SK-N-MC (cell line): Measurements from ENCODE around the gene DGCR2.
"Not testable (repeated sequence)": the region's sequence is repeated elsewhere in the genome, so short reads cannot be mapped to it uniquely, and the experiment has no call there.

Source experiments
- DNase-seq: peaks from one replicate; pipeline ENCODE4 v3.0.0-alpha.2; 2011; ENCODE audit warnings: low read depth, low spot score
- H3K27ac ChIP-seq: fragments of 200-600 bp; sonication (generic); 2 replicates; pipeline ENCODE4 v1.5.1; 2016; ENCODE audit warnings: mixed run types
- H3K36me3 ChIP-seq: fragments of 200-600 bp; sonication (generic); 2 replicates; pipeline ENCODE4 v1.6.1; 2017; ENCODE audit warnings: antibody characterized with exemption, low read length, mixed read lengths; ENCODE audit not compliant: insufficient read depth
- H3K4me3 ChIP-seq: fragments of 200-600 bp; sonication (generic); 2 replicates; pipeline ENCODE4 v1.5.1; 2016
- H3K9ac ChIP-seq: fragments of 200-600 bp; sonication (generic); 2 replicates; pipeline ENCODE4 v1.8.0; 2017; ENCODE audit warnings: mixed run types, mixed read lengths; ENCODE audit not compliant: insufficient read length
- H3K9me3 ChIP-seq: fragments of 200-600 bp; sonication (generic); 2 replicates; pipeline ENCODE4 v1.6.1; 2017; ENCODE audit warnings: low read depth, mild to moderate bottlenecking, antibody characterized with exemption, low read length, moderate library complexity, mixed read lengths
- EZH2 ChIP-seq: fragments of 200-600 bp; sonication (generic); IDR thresholded peaks from one replicate; pipeline ENCODE4 v1.6.1; 2017; ENCODE audit warnings: antibody characterized with exemption
- FOXP2 ChIP-seq: optimal IDR thresholded peaks from 2 replicates; pipeline ENCODE3; 2011; ENCODE audit warnings: mild to moderate bottlenecking, moderate library complexity; ENCODE audit not compliant: insufficient read depth; ENCODE audit errors: extremely low read length, control extremely low read depth
- POLR2AphosphoS5 ChIP-seq: IDR thresholded peaks from 2 replicates; pipeline ENCODE4 v1.6.1; 2012; ENCODE audit warnings: mild to moderate bottlenecking, low read depth, low read length, borderline replicate concordance

Gene DGCR2

GRCh38 chr22:19086896-19087295, 35.3 kb downstream of the DGCR2 start:
- Histone ChIP-seq H3K9ac (no peak overlapping the region), H3K27ac (no peak overlapping the region), H3K36me3 (no peaks in the 10 kb centered on the region; the same call in 1 of the 2 replicates), H3K4me3 (no peak overlapping the region), H3K9me3 (no peaks in the 10 kb centered on the region)
- DNase-seq: no peak
- TF ChIP-seq FOXP2 (no peak), POLR2AphosphoS5 (no peak), EZH2 (no peak)

GRCh38 chr22:19086417-19086816, 35.8 kb downstream of the DGCR2 start:
- Histone ChIP-seq H3K36me3 (no peaks in the 10 kb centered on the region; the same call in 1 of the 2 replicates), H3K9me3 (no peaks in the 10 kb centered on the region), H3K27ac (no peak overlapping the region), H3K4me3 (no peak overlapping the region), H3K9ac (no peak overlapping the region)
- no peak for TF ChIP-seq EZH2
- TF ChIP-seq POLR2AphosphoS5: no peak
- no peak for TF ChIP-seq FOXP2
- DNase-seq: no peak

- H3K36me3 ChIP-seq: no peaks in the 10 kb centered on the region; the same call in 1 of the 2 replicates
These were observed 36.9 kb downstream of the DGCR2 start for GRCh38 chr22:19085233-19085718.

GRCh38 chr22:19084586-19084985, 37.6 kb downstream of the DGCR2 start:
- H3K9ac ChIP-seq, H3K9me3 ChIP-seq, H3K27ac ChIP-seq, DNase-seq, H3K4me3 ChIP-seq, H3K36me3 ChIP-seq: not testable (repeated sequence)

More at GRCh38 chr22:19085233-19085718, 36.9 kb downstream of the DGCR2 start:
- no peak overlapping the region for H3K27ac ChIP-seq
- no peak overlapping the region for H3K4me3 ChIP-seq
- H3K9ac ChIP-seq: no peak overlapping the region
- TF ChIP-seq EZH2 (no peak), POLR2AphosphoS5 (no peak), FOXP2 (no peak)
- no peaks in the 10 kb centered on the region for H3K9me3 ChIP-seq
- DNase-seq: no peak

GRCh38 chr22:19084126-19084525, 38.1 kb downstream of the DGCR2 start:
- not testable (repeated sequence) for H3K9me3 ChIP-seq, H3K36me3 ChIP-seq, H3K9ac ChIP-seq, H3K27ac ChIP-seq, H3K4me3 ChIP-seq, DNase-seq

GRCh38 chr22:19082793-19083192, 39.4 kb downstream of the DGCR2 start:
- TF ChIP-seq POLR2AphosphoS5: no peak
- no peak for TF ChIP-seq FOXP2
- no peak for TF ChIP-seq EZH2
- Histone ChIP-seq H3K36me3 (no peaks in the 10 kb centered on the region; the same call in 1 of the 2 replicates), H3K4me3 (no peak overlapping the region), H3K27ac (no peak overlapping the region), H3K9ac (no peak overlapping the region), H3K9me3 (no peaks in the 10 kb centered on the region)
- no peak for DNase-seq

- TF ChIP-seq EZH2: no peak
- TF ChIP-seq FOXP2: no peak
- TF ChIP-seq POLR2AphosphoS5: no peak
- Histone ChIP-seq H3K9ac (no peak overlapping the region), H3K36me3 (no peaks in the 10 kb centered on the region; the same call in 1 of the 2 replicates), H3K4me3 (no peak overlapping the region), H3K27ac (no peak overlapping the region), H3K9me3 (no peaks in the 10 kb centered on the region)
- DNase-seq: no peak
These were observed 40.1 kb downstream of the DGCR2 start for GRCh38 chr22:19082101-19082500.

- no peak for DNase-seq
- H3K9ac ChIP-seq: no peak overlapping the region
- H3K27ac ChIP-seq: no peak overlapping the region
- H3K4me3 ChIP-seq: no peak overlapping the region
- TF ChIP-seq POLR2AphosphoS5 (no peak), FOXP2 (no peak), EZH2 (no peak)
- no peaks in the 10 kb centered on the region for H3K9me3 ChIP-seq
- H3K36me3 ChIP-seq: no peaks in the 10 kb centered on the region; the same call in 1 of the 2 replicates
These were observed 40.9 kb downstream of the DGCR2 start for GRCh38 chr22:19081351-19081750.

GRCh38 chr22:19080853-19081252, 41.4 kb downstream of the DGCR2 start:
- DNase-seq: no peak
- H3K27ac ChIP-seq: no peak overlapping the region
- no peak overlapping the region for H3K9ac ChIP-seq
- no peaks in the 10 kb centered on the region for H3K9me3 ChIP-seq
- H3K4me3 ChIP-seq: no peak overlapping the region
- TF ChIP-seq POLR2AphosphoS5: no peak
- TF ChIP-seq EZH2: no peak
- no peak for TF ChIP-seq FOXP2
- H3K36me3 ChIP-seq: no peaks in the 10 kb centered on the region; the same call in 1 of the 2 replicates

GRCh38 chr22:19079691-19080090, 42.5 kb downstream of the DGCR2 start:
- Histone ChIP-seq H3K9ac (no peak overlapping the region), H3K4me3 (no peak overlapping the region), H3K9me3 (no peaks in the 10 kb centered on the region), H3K36me3 (peaks cover 3% of the 10 kb centered on the region), H3K27ac (no peak overlapping the region)
- no peak for DNase-seq
- TF ChIP-seq EZH2: no peak
- no peak for TF ChIP-seq FOXP2
- TF ChIP-seq POLR2AphosphoS5: no peak
